ENCODE measurements around the gene DISP2.

The DISP2 gene, protein sequence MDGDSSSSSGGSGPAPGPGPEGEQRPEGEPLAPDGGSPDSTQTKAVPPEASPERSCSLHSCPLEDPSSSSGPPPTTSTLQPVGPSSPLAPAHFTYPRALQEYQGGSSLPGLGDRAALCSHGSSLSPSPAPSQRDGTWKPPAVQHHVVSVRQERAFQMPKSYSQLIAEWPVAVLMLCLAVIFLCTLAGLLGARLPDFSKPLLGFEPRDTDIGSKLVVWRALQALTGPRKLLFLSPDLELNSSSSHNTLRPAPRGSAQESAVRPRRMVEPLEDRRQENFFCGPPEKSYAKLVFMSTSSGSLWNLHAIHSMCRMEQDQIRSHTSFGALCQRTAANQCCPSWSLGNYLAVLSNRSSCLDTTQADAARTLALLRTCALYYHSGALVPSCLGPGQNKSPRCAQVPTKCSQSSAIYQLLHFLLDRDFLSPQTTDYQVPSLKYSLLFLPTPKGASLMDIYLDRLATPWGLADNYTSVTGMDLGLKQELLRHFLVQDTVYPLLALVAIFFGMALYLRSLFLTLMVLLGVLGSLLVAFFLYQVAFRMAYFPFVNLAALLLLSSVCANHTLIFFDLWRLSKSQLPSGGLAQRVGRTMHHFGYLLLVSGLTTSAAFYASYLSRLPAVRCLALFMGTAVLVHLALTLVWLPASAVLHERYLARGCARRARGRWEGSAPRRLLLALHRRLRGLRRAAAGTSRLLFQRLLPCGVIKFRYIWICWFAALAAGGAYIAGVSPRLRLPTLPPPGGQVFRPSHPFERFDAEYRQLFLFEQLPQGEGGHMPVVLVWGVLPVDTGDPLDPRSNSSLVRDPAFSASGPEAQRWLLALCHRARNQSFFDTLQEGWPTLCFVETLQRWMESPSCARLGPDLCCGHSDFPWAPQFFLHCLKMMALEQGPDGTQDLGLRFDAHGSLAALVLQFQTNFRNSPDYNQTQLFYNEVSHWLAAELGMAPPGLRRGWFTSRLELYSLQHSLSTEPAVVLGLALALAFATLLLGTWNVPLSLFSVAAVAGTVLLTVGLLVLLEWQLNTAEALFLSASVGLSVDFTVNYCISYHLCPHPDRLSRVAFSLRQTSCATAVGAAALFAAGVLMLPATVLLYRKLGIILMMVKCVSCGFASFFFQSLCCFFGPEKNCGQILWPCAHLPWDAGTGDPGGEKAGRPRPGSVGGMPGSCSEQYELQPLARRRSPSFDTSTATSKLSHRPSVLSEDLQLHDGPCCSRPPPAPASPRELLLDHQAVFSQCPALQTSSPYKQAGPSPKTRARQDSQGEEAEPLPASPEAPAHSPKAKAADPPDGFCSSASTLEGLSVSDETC (N-terminal part only)

DNA sequence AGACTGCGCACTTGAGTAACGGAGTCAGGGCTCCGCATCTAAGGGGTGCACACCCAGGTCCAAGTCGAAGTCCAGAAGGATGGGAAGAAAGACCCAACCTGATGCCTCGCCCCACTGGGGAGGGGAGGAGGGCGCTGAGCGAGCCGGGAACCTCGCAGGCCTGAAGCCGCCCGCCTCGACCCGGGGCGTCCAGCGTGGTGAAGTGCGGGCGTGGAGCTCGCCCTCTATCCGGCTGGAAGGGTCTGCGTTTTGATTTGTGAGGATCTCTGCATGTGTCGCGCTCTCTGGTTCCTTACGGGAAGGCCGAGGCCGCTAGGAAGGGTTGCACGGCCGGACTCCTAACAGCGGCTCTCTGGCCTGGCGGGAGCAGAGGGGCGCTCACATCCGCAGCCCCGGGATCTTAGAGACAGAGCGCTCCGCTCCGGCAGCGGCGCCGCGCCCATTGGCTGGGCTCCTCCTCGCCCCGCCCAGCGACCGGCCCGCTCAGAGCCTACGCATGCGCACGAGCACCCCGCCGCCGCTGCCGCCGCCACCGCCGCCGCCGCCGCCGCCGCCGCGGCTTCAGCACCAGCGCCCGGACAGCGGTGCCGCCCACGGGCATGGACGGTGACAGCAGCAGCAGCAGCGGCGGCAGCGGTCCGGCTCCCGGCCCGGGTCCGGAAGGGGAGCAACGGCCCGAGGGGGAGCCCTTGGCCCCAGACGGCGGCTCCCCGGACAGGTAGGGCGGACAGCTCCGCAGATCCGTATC lies at the start of gene DISP2:
Gene DISP2, plus strand, starts transcription at position 497 of the 748 bp plus-strand sequence. Its CDS starts 103 bp downstream, at position 600.
- H3K27ac ChIP-seq (ENCODE audit: low read length), result no peak within 1 kb of the TSS
- peak within 1 kb of the TSS; percentile 59 to 76 for H3K4me3 ChIP-seq (ENCODE audit: low read length in 2 of 2)
- no peaks in the 10 kb centered on the region for H3K36me3 ChIP-seq (ENCODE audit: control insufficient read depth in 2 of 2, insufficient read depth in 2 of 2, low read length in 2 of 2)
- H3K9ac ChIP-seq (ENCODE audit: low read length in 2 of 2), result peak within 1 kb of the TSS in 1 of 2 donors; percentile 24
- H3K9me3 ChIP-seq (ENCODE audit: control insufficient read depth in 2 of 2, low read length in 2 of 2), result no peaks in the 10 kb centered on the region
- H3K4me1 ChIP-seq (ENCODE audit: control insufficient read depth, insufficient read depth, low read length), result peaks cover 20% of the 10 kb centered on the region
- no peaks in the 10 kb centered on the region for H3K27me3 ChIP-seq (ENCODE audit: control insufficient read depth in 1 of 2, insufficient read depth in 2 of 2, low read length in 2 of 2)

DNA sequence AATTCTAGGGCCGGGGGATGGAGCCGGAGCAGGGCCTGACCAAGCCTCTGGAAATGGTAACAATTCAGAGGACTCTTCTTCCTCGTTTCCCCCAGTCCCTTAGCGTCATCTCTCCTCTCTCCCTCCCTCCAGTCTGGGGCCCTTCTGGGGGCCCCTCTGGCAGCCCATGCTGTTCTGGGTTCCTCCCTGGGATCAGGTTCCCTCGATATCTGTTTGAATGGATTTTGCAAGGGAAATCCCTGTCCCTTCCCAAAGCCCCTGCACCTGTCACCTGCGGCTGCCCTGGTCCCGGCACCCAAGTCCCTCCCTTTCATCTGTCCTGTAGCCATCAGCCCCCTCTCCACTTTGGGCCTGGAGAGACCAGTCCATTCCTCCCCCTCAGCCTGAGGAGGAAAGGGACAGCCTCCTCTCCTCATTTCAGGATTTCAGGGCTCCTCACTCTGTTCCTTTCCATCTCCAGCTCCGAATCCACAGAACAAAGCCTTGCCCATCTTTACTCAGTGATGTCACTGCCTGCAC lies 48.6 kb upstream of the DISP2 start:
- H3K9ac ChIP-seq (ENCODE audit: low read length in 2 of 2), result no peak overlapping the region
- H3K36me3 ChIP-seq (ENCODE audit: control insufficient read depth in 2 of 2, insufficient read depth in 2 of 2, low read length in 2 of 2), result no peaks in the 10 kb centered on the region
- H3K4me3 ChIP-seq (ENCODE audit: low read length in 2 of 2), result no peak overlapping the region
- H3K27ac ChIP-seq (ENCODE audit: low read length), result no peak overlapping the region
- H3K4me1 ChIP-seq (ENCODE audit: control insufficient read depth, insufficient read depth, low read length), result peaks cover 18% of the 10 kb centered on the region
- H3K27me3 ChIP-seq (ENCODE audit: control insufficient read depth in 1 of 2, insufficient read depth in 2 of 2, low read length in 2 of 2), result no peaks in the 10 kb centered on the region
- H3K9me3 ChIP-seq (ENCODE audit: control insufficient read depth in 2 of 2, low read length in 2 of 2), result no peaks in the 10 kb centered on the region

DNA sequence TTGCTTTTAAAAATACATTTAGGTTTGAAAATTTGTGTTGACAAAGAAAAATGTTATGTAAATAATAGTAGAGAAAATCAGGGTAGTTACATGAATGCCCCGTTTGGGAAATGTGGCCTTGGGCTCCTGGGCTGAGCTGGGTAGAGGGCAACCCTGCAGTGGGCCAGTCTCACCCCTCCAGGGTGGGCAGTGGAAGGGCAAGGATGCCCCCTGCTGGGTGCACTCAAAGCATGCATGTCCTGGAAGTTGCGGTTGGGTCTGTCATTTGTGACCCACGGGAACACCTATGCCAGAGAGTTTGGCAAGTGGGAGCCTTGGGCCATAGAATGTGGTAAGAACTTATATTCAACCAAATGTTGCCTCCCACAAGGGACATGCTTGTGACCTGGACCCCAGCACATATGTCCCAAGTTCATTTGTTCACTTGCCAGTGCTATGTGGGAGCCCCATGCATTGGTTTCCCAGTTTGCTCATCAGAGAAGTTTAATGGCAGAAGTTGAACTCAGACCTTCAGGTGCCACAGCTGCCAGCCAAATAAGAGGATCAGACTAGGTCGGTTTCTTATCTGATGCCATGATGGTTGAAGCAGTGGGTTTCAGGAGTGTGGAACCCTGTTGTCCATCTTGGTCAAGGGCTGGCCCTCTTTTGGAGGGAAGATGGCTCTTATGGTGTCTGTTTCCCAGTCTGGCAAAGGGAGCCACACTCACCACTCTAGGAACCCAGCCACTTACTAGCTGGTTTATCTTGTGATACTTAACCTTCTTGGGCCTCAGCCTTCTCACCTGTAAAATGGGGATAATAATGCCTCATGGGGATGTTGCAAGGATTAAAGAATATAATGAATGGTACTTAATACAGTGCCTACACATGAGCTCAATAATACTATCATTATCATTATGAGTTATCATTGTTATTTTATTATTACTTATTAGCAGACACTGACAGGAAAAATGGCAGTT lies 47.7 kb upstream of the DISP2 start:
- Histone ChIP-seq H3K4me1 (ENCODE audit: control insufficient read depth, insufficient read depth, low read length) (peaks cover 18% of the 10 kb centered on the region), H3K27me3 (ENCODE audit: control insufficient read depth in 1 of 2, insufficient read depth in 2 of 2, low read length in 2 of 2) (no peaks in the 10 kb centered on the region), H3K9me3 (ENCODE audit: control insufficient read depth in 2 of 2, low read length in 2 of 2) (no peaks in the 10 kb centered on the region)

DNA sequence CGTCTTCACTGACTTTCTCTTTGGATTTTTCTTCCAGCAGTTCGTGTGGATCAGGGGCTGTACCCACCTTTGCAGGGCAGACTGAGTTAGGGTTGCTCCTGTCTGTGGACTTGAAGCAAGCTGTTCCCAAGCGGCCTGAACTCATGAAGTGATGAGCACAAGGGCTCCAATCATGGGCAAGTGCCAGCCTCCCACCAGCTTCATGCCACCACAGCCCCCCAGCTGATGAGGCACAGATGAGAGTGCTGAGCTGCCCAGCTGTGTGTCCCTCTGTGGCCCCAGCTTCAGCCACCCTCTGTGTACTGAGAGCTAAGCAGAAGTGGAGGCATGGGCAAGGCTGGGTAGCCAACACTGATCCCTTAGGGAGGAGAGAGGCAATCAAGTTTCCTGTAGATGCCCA lies 47.0 kb upstream of the DISP2 start:
- H3K27ac ChIP-seq (ENCODE audit: low read length), result no peak overlapping the region

More for the DNA sequence above, 47.7 kb upstream of the DISP2 start:
- no peak overlapping the region for H3K4me3 ChIP-seq (ENCODE audit: low read length in 2 of 2)
- H3K9ac ChIP-seq (ENCODE audit: low read length in 2 of 2), result no peak overlapping the region
- no peak overlapping the region for H3K27ac ChIP-seq (ENCODE audit: low read length)
- H3K36me3 ChIP-seq (ENCODE audit: control insufficient read depth in 2 of 2, insufficient read depth in 2 of 2, low read length in 2 of 2), result no peaks in the 10 kb centered on the region

DNA sequence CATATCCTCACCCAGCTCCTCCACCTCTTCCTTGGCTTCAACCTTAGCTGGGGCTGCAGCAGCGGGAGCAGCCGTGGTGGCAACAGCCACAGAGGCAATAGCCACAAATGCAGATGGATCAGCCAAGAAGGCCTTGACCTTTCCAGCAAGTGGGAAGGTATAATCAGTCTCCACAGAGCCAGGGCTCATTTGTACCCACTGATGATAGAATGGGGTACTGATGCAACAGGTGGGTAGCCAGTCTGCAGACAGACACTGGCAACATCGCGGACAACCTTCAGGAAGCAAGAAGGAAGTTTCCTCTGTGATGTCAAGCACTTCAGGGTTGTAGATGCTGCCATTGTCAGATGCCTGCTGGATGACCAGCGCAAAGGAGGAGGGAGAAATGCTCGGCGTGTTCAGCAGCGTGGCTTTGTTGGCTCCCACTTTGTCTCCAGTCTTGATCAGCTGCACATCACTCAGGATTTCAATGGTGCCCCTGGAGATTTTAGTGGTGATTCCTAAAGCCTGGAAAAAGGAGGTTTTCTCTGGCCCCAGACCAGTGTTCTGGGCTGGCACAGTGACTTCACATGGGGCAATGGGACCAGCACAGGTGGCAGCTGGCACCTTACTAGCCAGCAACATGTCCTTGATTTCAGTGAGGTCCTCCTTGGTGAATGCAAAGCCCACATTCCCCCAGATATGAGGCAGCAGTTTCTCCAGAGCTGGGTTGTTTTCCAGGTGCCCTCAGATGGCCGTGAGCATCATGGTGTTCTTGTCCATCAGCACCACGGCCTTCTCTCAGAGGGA lies 45.5 kb upstream of the DISP2 start:
- Histone ChIP-seq H3K27ac (ENCODE audit: low read length) (no peak overlapping the region), H3K9ac (ENCODE audit: low read length in 2 of 2) (no peak overlapping the region), H3K27me3 (ENCODE audit: control insufficient read depth in 1 of 2, insufficient read depth in 2 of 2, low read length in 2 of 2) (peaks cover 0 to 2% of the 10 kb centered on the region in 2 donors), H3K4me3 (ENCODE audit: low read length in 2 of 2) (no peak overlapping the region), H3K9me3 (ENCODE audit: control insufficient read depth in 2 of 2, low read length in 2 of 2) (no peaks in the 10 kb centered on the region), H3K36me3 (ENCODE audit: control insufficient read depth in 2 of 2, insufficient read depth in 2 of 2, low read length in 2 of 2) (no peaks in the 10 kb centered on the region), H3K4me1 (ENCODE audit: control insufficient read depth, insufficient read depth, low read length) (peaks cover 9% of the 10 kb centered on the region)

More for the DNA sequence above, 47.0 kb upstream of the DISP2 start:
- Histone ChIP-seq H3K9ac (ENCODE audit: low read length in 2 of 2) (no peak overlapping the region), H3K9me3 (ENCODE audit: control insufficient read depth in 2 of 2, low read length in 2 of 2) (no peaks in the 10 kb centered on the region), H3K4me3 (ENCODE audit: low read length in 2 of 2) (no peak overlapping the region), H3K36me3 (ENCODE audit: control insufficient read depth in 2 of 2, insufficient read depth in 2 of 2, low read length in 2 of 2) (no peaks in the 10 kb centered on the region), H3K27me3 (ENCODE audit: control insufficient read depth in 1 of 2, insufficient read depth in 2 of 2, low read length in 2 of 2) (no peaks in the 10 kb centered on the region), H3K4me1 (ENCODE audit: control insufficient read depth, insufficient read depth, low read length) (peaks cover 18% of the 10 kb centered on the region)

DNA sequence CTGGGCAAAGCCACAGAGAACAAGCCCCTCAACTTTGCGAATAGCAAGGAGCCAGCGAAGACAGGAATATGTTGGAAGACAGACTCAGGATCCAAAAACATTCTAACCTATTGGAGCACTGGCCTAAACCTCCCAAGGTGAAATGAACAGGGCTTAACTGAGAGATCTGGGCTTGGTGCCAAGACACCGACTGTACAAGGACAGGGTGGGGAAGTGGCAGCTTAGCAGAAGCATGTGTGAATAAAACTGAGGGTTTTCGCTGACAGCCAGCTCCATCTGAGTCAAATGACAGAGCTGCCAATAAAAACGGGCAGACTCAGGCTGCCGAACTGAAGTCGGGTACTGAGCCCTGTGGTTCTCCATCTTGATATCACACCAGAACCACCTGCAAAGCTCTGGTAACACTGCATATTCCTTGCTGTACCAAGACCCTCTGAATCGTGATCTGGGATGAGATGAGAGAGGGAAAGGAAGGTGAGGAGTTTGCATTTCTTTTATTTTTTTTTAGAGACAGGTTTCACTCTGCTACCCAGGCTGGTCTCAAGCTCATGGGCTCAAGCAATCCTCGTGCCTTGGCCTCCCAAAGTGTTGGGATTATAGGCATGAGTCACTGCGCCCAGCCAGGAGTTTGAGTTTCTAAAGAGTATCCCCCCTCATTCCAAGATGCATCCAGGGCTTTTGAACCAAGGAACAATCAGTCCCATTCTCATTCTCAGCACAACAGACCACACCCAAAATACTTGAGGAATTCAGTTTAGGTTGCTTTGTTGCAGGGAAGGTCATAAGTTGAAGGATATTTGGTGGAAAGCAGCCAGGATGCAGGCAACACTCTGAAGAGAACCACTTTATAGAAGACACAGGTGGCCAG lies 44.3 kb upstream of the DISP2 start:
- Histone ChIP-seq H3K9ac (ENCODE audit: low read length in 2 of 2) (peak overlapping the region in 1 of 2 donors; percentile 29), H3K4me3 (ENCODE audit: low read length in 2 of 2) (no peak overlapping the region), H3K4me1 (ENCODE audit: control insufficient read depth, insufficient read depth, low read length) (peaks cover 5% of the 10 kb centered on the region), H3K27ac (ENCODE audit: low read length) (no peak overlapping the region), H3K27me3 (ENCODE audit: control insufficient read depth in 1 of 2, insufficient read depth in 2 of 2, low read length in 2 of 2) (peaks cover 0 to 2% of the 10 kb centered on the region in 2 donors), H3K36me3 (ENCODE audit: control insufficient read depth in 2 of 2, insufficient read depth in 2 of 2, low read length in 2 of 2) (no peaks in the 10 kb centered on the region), H3K9me3 (ENCODE audit: control insufficient read depth in 2 of 2, low read length in 2 of 2) (no peaks in the 10 kb centered on the region)

DNA sequence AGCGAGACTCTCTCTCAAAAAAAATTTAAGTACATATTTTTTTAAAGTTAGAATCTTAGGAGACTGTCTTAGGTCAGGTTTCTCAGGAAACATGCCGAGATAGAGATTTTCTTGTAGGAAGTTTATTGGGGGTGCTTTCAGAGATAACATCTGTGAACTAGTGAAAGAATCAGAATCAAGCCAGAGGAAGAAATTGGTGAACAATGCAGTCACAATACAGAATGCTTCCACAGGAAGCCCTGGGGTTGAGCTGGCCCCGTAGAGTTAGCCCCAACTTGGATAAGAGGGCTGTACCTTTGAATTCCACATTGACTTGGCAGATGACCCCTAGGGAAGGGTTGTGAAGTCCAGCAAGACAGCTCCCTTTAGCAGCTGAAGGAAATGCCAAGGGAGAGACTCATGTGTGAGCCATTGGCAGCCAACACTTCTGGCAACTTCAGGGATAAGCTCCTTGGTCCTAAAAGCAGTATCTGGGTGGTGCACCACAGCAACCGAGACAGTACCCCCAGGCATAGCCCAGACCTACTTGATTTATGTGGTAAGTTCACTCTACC lies 43.2 kb upstream of the DISP2 start:
- Histone ChIP-seq H3K9me3 (ENCODE audit: control insufficient read depth in 2 of 2, low read length in 2 of 2) (no peaks in the 10 kb centered on the region), H3K4me1 (ENCODE audit: control insufficient read depth, insufficient read depth, low read length) (peaks cover 3% of the 10 kb centered on the region), H3K36me3 (ENCODE audit: control insufficient read depth in 2 of 2, insufficient read depth in 2 of 2, low read length in 2 of 2) (no peaks in the 10 kb centered on the region), H3K9ac (ENCODE audit: low read length in 2 of 2) (no peak overlapping the region), H3K27ac (ENCODE audit: low read length) (no peak overlapping the region), H3K27me3 (ENCODE audit: control insufficient read depth in 1 of 2, insufficient read depth in 2 of 2, low read length in 2 of 2) (peaks cover 0 to 2% of the 10 kb centered on the region in 2 donors), H3K4me3 (ENCODE audit: low read length in 2 of 2) (no peak overlapping the region)

DNA sequence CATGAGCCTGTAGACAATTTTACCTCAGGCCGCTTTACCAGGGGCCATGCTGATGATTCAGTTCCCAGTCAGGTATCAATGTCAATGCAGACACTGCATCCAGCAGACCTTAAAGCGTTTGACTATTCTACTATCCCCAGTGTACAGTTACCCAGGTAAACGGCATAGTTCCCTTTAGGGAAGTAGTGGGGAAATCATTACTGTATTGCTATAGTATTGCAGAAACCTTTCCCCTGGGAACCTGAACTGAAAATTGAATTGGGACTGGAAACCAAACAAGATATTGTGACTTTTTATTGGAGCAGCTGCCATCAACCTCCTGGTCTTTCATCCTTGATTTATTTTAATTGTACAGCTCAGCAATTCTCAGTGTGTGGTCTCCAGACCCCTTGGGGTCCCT lies 41.1 kb upstream of the DISP2 start:
- Histone ChIP-seq H3K4me1 (ENCODE audit: control insufficient read depth, insufficient read depth, low read length) (peaks cover 6% of the 10 kb centered on the region), H3K27me3 (ENCODE audit: control insufficient read depth in 1 of 2, insufficient read depth in 2 of 2, low read length in 2 of 2) (peaks cover 0 to 2% of the 10 kb centered on the region in 2 donors), H3K36me3 (ENCODE audit: control insufficient read depth in 2 of 2, insufficient read depth in 2 of 2, low read length in 2 of 2) (no peaks in the 10 kb centered on the region), H3K4me3 (ENCODE audit: low read length in 2 of 2) (no peak overlapping the region), H3K27ac (ENCODE audit: low read length) (no peak overlapping the region), H3K9me3 (ENCODE audit: control insufficient read depth in 2 of 2, low read length in 2 of 2) (no peaks in the 10 kb centered on the region), H3K9ac (ENCODE audit: low read length in 2 of 2) (no peak overlapping the region)
